ENCODE data around the gene LCN2.
"Not testable (repeated sequence)": the region's sequence is repeated elsewhere in the genome, so short reads cannot be mapped to it uniquely, and the experiment has no call there.

The LCN2 gene

GRCh38 chr9:128128836-128129590 lies 20.2 kb upstream of the LCN2 start:
- no peak for DNase-seq

- not testable (repeated sequence) for DNase-seq
Measured at GRCh38 chr9:128129976-128130590, 19.2 kb upstream of the LCN2 start.

- not testable (repeated sequence) for DNase-seq
Measured at GRCh38 chr9:128130651-128131050, 18.6 kb upstream of the LCN2 start.

- not testable (repeated sequence) for DNase-seq
Measured at GRCh38 chr9:128131346-128131745, 17.9 kb upstream of the LCN2 start.

DNA sequence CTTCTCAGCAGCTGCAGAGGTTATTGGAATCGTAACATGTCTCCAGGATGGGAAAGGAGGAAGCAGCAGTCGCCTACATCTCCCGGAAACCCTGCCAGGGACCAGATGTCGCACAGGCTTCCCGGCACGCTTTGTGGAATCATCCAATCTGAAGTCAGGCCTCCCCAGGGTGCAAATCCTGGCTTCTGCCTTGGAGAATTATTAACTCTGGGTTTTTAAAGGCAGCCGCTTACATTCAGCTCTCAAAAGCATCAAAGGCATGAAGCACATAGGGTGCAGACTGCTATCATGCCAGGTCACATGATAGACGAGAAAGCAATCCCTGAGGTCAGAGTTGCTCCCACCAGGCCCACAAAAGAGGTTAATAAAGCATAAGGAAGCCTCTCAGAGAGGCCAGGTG lies 17.1 kb upstream of the LCN2 start:
- DNase-seq, result not testable (repeated sequence)

DNA sequence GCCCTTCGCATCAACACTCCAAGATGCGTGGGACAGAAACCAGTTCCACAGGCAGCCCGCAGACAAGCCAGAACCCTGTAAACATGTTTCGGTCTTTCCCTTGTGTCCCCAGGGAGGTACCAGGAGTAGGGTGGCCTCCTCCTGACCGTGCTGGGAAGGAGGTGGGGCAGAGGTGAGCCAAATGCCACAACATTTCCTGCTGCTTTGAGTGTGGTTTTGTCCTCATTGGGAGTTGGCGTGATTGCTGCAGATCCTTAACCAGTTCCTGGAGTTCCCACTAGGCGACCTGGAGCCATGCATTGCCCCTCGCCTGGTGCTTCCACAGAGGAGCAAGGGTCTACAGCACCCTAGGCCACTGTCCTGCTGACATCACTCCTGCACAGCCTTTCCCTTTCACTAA lies 13.7 kb upstream of the LCN2 start:
- not testable (repeated sequence) for DNase-seq

DNA sequence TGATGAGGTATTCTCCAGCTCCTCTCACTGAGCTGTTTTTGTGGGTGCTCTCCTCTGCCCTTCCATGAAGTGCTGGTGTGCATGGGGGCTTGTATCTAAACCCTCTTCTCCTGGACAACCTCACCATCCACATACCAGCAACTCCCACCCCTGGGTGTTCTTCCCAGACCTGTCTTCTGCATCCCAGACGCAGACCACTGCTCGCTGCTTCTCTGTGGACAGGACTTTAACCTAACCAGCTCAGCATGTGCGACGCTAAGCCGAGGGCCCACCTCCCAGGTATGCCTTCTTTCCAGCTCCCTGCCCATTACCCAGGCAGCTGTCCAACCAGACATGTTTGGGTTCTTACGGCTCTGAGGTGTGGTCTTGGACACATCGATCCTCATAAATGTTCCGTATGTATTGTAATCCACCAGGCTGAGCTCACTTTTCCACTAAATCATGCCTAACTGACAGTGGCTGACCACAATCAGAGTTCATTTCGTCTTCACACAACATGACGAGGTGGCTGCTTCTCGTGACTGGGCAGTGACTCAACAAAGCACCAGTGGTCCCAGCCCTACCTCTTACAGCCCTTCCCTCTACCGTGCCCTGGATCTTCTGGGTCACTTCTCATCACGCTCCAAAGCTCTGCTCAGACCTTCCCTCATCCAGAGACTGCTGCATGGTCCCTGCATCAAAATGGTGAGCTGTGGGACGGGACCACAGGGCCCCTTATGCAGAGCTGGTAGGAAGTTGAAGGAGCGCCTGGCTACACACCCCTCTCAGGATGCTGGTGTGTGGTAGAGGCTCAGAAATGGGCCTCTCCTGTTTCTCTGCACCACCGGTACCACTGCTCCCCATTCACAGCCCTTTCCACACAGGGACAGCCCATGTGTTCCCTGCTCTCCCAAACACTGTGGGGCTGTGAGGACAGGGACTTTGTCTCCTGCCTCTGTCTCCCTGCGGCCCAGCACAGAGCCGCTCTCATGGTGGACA lies 12.1 kb upstream of the LCN2 start:
- DNase-seq, result no peak

- peak in 1 of 2 experiments; percentile 14 for DNase-seq
Measured at GRCh38 chr9:128138001-128138400, 11.3 kb upstream of the LCN2 start.

GRCh38 chr9:128139621-128140020 lies 9.6 kb upstream of the LCN2 start:
- DNase-seq, result no peak

DNA sequence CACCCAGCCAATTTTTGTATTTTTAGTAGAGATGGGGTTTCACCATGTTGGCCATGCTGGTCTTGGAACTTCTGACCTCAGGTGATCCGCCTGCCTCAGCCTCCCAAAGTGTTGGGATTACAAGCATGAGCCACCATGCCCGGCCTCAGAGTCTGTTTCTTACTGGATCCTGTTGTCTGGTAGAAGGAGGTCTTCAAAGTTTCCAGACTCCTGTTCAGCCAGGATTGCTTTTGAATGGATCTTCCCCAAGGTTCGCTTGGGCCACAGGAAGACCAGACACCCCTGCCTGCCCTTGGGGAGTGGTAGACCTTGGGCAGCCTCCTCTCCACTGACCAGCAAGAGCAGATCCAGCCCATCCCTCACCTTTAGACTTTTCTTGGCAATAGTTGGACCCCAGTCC lies 7.6 kb upstream of the LCN2 start:
- DNase-seq, result no peak

DNA sequence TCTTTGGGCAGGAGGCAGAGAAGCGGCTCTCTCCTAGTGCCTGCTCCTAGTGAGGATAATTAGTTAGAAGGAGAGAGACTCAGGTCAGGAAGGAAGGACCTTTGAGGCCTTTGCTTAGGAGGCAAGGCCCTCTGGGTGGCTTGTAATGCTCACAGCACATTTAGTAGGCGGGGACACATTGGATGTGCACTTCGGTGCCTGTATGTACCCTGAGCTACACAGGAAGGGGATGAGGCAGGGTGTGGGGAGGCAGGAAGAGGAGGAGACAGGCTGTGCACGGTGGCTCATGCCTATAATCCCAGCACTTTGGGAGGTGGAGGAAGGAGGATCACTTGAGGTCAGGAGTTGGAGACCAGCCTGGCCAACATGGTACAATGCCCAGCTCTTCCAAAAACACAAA lies 7.2 kb upstream of the LCN2 start:
- no peak for DNase-seq

DNA sequence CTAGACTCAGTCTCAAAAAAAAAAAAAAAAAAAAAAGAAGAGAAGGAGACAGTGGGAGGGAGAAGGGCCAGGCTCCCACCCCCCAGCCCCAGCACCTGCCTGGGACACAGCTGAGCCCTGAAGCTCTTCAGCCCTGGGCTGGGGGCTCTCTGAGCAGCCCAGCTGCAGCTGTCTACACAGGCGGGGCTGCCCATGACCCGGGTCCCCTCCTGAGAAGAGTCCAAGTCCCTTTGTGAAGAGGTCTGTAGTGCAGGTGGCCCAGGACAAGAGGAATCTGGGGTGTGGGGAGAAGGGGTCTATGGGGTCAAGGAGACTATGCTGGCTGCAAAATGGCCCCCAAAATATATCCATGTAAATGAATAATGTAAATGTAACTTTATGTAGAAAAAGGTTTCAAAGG lies 6.7 kb upstream of the LCN2 start:
- no peak for DNase-seq

DNA sequence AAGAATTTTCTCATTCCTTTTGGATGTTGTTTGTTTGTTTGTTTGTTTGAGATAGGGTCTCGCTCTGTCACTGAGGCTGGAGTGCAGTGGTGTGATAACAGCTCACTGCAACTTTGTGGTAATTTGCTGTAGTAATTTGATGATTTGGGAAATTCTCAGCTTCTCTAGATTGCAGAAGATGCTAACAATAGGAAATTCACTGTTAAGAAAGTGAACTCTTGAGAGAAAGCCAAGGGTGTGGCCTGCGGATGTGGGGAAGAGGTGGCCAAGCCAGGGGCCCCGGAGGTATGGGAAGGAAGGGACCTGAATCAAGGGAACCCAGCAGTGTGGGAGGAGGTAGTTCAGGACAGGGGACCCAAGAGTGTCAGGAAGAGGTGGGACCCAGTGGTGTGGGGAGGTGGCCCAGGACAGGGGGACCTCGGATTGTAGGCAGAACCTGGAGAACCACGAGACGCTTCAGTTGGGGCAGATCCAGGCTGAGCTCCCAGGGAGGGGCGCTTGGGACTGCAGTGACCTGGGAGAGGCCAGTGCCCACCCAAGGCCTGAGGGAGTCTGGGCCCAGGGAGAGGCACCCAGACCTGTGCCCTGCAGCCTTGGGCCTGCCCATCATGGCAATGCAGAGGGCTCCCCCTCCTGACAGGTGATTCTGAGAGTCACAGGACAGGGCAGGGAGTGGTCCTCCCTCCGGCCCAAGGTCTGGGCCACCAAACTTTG lies 5.6 kb upstream of the LCN2 start:
- no peak for DNase-seq

DNA sequence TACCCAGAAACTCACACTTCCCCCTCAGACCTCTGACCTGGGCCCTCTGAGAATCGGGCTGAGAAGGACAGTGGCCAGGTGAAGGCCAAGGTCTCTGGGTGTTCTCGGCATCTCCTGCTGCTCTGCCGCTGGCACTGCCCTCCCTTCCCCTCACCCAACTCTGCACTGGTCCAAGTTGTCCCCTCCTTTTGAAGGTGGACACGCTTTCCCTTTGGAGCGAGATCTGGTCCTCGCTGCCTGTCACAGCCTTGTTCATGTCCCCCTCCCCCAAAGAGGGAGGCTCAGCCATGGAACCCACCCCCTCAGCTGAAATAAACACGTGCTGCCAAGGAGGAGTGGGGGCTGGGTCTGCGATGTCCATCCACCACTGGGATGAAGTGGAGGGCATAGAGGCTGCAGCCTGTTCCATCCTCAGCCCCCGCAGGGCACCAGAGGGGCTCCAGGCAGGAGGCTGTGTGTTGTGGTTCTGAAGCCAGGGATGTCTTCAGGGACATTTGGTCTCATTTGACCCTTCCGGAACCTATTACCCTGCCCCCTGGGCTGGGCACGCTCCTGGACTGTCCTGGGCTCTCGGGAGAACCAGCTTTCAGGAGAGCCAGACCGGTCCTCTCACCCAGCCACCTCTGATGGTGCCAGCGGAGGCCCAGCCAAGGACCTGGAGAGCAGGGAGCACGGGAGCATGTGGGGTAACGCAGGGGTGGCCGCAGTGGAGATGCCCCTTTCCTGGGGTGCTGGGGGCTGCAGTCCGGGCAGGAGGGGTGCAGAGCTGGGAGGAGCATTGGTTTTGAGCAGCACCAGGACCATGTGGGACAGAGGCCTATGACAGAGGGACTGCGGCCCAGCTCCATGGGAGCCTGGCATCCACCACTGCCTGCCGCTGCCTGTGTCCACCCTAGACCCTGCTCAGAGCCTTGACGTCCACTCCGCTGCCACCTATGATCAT lies 4.7 kb upstream of the LCN2 start:
- DNase-seq, result no peak

DNA sequence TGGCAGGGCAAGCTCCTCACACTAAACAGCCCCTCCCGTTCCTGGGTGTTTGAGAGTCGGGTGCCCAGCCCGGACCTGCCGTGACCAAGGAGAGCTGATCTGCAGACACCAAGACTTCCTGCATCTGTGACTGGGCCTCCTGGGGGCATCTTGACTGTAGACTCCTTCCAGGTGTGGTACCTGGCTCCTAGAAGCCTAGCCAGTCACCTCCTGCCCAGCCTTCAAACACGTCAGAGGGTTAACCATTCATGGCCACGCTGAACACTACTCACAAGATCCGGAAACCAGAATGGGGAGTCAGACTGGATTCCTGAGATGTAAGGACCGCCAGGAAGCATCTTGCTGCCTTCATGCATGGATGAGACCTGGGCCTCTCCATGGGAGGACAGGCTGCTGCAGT lies 3.7 kb upstream of the LCN2 start:
- DNase-seq, result no peak

GRCh38 chr9:128145951-128146351 lies 3.3 kb upstream of the LCN2 start:
- DNase-seq, result no peak

DNA sequence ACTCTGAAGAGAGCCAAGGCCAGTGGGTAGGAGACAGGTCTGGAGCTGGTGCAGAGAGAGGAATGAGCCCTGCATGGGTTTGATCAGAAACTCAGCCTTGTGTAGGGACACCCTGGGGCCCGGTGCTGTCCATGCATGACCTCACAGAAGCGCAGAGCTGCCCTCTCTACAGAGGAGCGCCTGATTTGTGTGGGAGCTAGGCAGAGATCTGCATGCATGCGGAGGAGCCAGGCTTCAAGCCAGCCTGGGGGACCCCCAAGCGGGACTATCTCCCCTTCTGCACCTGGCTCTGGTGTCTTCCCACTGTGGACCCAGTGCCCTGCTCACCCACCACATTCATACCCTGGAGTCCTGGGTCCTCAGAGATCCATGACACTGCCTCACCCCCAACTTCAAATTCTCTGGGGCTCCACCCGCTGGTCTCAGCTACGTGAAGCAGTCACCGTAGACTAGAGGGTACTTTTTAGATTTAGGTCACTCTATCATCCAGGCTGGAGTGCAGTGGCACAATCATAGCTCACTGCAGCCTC lies 2.6 kb upstream of the LCN2 start:
- no peak for DNase-seq

DNA sequence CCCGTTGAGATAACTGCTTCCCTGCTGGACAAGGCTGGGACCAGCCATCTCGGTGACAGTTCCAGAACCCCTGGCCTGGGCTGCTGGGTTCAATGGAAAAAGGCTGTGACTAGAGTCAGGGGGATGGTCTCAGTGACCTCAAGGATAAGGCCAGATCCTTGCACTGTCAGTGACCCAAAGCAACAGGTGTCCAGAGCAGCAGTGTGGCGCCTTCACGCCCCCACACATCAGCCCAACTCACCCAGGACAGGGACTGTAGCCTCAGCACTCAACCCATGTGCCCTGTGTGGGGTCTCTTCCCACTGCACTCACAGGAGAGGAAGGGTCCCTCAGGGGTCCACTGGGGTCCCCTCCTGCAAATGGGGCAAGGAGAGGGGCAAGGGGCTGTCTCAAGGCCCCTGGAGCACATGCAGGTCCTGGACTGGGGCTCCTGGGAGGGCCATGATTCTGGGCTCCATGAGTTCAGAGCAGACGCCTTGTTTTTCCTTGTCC lies 698 bp upstream of the LCN2 start:
- DNase-seq, result no peak

DNA sequence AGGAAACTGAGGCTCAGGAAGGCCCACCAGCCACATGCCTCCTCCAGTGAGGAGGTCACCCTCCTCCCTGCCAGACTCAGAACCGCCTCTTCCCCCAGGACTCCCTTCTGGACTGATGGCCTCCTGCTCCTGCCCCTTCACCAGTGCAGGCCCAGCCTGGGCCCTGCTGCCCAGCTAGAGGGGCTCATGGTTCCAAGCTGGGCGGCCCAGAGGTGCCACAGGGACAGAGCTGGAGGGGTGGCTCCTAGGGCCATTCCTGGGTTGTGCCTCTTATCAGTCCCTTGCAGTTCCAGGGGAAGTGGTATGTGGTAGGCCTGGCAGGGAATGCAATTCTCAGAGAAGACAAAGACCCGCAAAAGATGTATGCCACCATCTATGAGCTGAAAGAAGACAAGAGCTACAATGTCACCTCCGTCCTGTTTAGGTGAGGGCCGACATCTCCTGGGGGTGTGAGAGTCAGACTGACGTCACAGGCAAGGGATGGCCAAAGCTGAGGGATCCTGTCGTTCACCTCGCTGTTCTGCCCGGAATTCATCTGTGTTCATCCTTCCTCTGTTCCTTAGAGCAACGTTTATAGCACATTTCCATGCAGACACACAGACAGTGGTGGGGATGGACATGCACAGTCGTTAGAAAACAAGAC lies 819 bp downstream of the LCN2 start:
- DNase-seq, result no peak

DNA sequence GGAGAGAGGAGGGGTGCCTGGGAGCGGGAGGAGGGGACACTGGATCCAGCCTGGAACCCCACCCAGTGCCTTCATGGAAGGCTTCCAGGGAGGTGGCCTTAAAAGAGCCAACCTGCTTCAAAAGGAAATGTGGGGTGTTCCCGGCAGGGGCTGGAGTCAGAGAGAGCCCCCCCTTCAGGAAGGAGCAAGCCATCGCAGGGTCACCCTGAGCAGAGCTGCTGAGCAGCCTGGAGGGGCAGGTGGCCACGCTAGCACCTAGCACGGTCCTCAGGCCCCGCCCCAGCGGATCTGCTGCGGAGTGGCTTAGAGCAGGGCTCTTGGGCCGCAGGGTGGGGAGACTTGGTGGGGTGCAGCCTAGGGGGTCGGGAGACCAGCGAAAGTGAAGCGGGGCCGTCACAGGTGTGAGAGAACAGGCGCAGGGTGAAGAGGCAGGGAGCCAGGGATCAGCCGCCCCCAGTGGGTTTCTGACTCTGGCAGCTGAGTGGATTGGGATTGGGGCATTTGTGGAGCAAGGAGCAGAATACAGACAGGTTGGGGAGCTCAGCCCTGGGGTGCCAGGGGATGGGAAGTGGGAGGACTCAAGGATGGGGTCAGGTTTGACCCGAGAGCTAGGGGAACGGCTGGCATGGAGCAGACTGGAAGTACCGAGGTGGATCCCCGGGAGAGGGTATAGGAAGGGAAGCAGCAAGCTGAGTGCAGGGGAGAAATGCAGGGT lies 1.5 kb downstream of the LCN2 start:
- DNase-seq, result peak in 1 of 2 experiments; percentile 52

Data from NCI-H526 (cell line).